ENCODE measurements around the gene STX16. TPM values are rescaled to one million over a fixed set of nuclear protein-coding genes. Genes with fewer than 3 reads are reported as not detected.

Gene STX16
- total and polyA plus RNA-seq, 2 donors (not counting 1 experiment from before 2014, with no cell fraction given) = 110 to 117 TPM

- H3K4me2 ChIP-seq (replicated peaks; ENCODE audit: low read depth, low read length, poor library complexity, severe bottlenecking) = no peak overlapping the region
- H3K27ac ChIP-seq (ENCODE audit: low read length in 2 of 2) = no peak overlapping the region
- H2AFZ ChIP-seq (ENCODE audit: insufficient read depth, low read depth, low read length, poor library complexity, severe bottlenecking) = no peak overlapping the region
- 40% methylated on average over 13 of the region's 22 CpGs for WGBS (ENCODE audit: insufficient coverage)
- no peak overlapping the region for H3K27ac Mint-ChIP-seq
- H4K20me1 ChIP-seq (ENCODE audit: control insufficient read depth, insufficient read depth, low read length, poor library complexity, severe bottlenecking) = no peaks in the 10 kb centered on the region
- no peaks in the 10 kb centered on the region for H3K79me2 ChIP-seq (ENCODE audit: control insufficient read depth, insufficient read depth, low read length)
- no peak overlapping the region for H3K4me3 Mint-ChIP-seq
- H3K9ac ChIP-seq (ENCODE audit: low read length) = no peak overlapping the region
- intact Hi-C loops (cut with micrococcal nuclease) = no loop called here
- CTCF ChIA-PET = no interaction called here
- ATAC-seq (ENCODE audit: low read depth) = no peak
- no peaks in the 10 kb centered on the region for H3K4me1 ChIP-seq (ENCODE audit: control insufficient read depth in 2 of 2, insufficient read depth in 2 of 2, low read length in 2 of 2)
- H3K36me3 ChIP-seq (replicated peaks in 1 of 2; ENCODE audit: control extremely low read depth in 1 of 2, control insufficient read depth in 1 of 2, extremely low read depth in 1 of 2, insufficient read depth in 2 of 2, low read length in 1 of 2) = no peaks in the 10 kb centered on the region
- TF ChIP-seq CTCF (IDR thresholded peaks at IDR 0.05) (no peak), EZH2 (IDR thresholded peaks at IDR 0.05; ENCODE audit: borderline replicate concordance, insufficient read depth, low read depth, low read length, poor library complexity, severe bottlenecking) (no peak)
- H3K4me3 ChIP-seq (ENCODE audit: control extremely low read depth in 1 of 5, extremely low read depth in 1 of 5, insufficient read depth in 1 of 5, low read depth in 2 of 5, low read length in 4 of 5) = no peak overlapping the region
- no peak for DNase-seq
- H3K9me3 Mint-ChIP-seq (ENCODE audit: insufficient read depth) = peaks cover 4% of the 10 kb centered on the region
- POLR2A ChIA-PET = no interaction called here
- H3K27me3 Mint-ChIP-seq = peaks cover 38% of the 10 kb centered on the region
- H3K9me3 ChIP-seq (ENCODE audit: control extremely low read depth in 1 of 3, control insufficient read depth in 2 of 3, insufficient read depth in 1 of 3, low read length in 2 of 3) = peaks cover 0 to 3% (median 0%) of the 10 kb centered on the region in 3 donors
- H3K27me3 ChIP-seq (replicated peaks in 1 of 4; ENCODE audit: control extremely low read depth in 1 of 4, control insufficient read depth in 3 of 4, insufficient read depth in 4 of 4, low read length in 3 of 4) = peaks cover 0 to 4% (median 0%) of the 10 kb centered on the region in 4 experiments
- no peaks in the 10 kb centered on the region for H3K4me1 Mint-ChIP-seq
Observed at GRCh38 chr20:58619077-58619863, 31.8 kb upstream of the STX16 start.

GRCh38 chr20:58619864-58620431 lies 31.1 kb upstream of the STX16 start:
- no peak for ATAC-seq (ENCODE audit: low read depth)
- 76% methylated on average over 10 of the region's 11 CpGs for WGBS (ENCODE audit: insufficient coverage)

More at GRCh38 chr20:58619864-58620431, 31.1 kb upstream of the STX16 start:
- Mint-ChIP-seq H3K4me1 (no peaks in the 10 kb centered on the region), H3K27me3 (peaks cover 42% of the 10 kb centered on the region), H3K27ac (no peak overlapping the region), H3K4me3 (no peak overlapping the region), H3K9me3 (ENCODE audit: insufficient read depth) (peaks cover 4% of the 10 kb centered on the region)
- ChIA-PET POLR2A (no interaction called here), CTCF (no interaction called here)
- H3K27me3 ChIP-seq (replicated peaks in 1 of 4; ENCODE audit: control extremely low read depth in 1 of 4, control insufficient read depth in 3 of 4, insufficient read depth in 4 of 4, low read length in 3 of 4) = peaks cover 0 to 4% (median 0%) of the 10 kb centered on the region in 4 experiments
- intact Hi-C loops (cut with micrococcal nuclease) = no loop called here
- no peak overlapping the region for H3K4me3 ChIP-seq (ENCODE audit: control extremely low read depth in 1 of 5, extremely low read depth in 1 of 5, insufficient read depth in 1 of 5, low read depth in 2 of 5, low read length in 4 of 5)
- no peak overlapping the region for H2AFZ ChIP-seq (ENCODE audit: insufficient read depth, low read depth, low read length, poor library complexity, severe bottlenecking)
- no peaks in the 10 kb centered on the region for H3K36me3 ChIP-seq (replicated peaks in 1 of 2; ENCODE audit: control extremely low read depth in 1 of 2, control insufficient read depth in 1 of 2, extremely low read depth in 1 of 2, insufficient read depth in 2 of 2, low read length in 1 of 2)
- no peaks in the 10 kb centered on the region for H4K20me1 ChIP-seq (ENCODE audit: control insufficient read depth, insufficient read depth, low read length, poor library complexity, severe bottlenecking)
- H3K9ac ChIP-seq (ENCODE audit: low read length) = no peak overlapping the region
- peaks cover 0 to 3% (median 0%) of the 10 kb centered on the region in 3 donors for H3K9me3 ChIP-seq (ENCODE audit: control extremely low read depth in 1 of 3, control insufficient read depth in 2 of 3, insufficient read depth in 1 of 3, low read length in 2 of 3)
- no peaks in the 10 kb centered on the region for H3K4me1 ChIP-seq (ENCODE audit: control insufficient read depth in 2 of 2, insufficient read depth in 2 of 2, low read length in 2 of 2)
- no peaks in the 10 kb centered on the region for H3K79me2 ChIP-seq (ENCODE audit: control insufficient read depth, insufficient read depth, low read length)
- TF ChIP-seq CTCF (IDR thresholded peaks at IDR 0.05) (no peak), EZH2 (IDR thresholded peaks at IDR 0.05; ENCODE audit: borderline replicate concordance, insufficient read depth, low read depth, low read length, poor library complexity, severe bottlenecking) (no peak)
- DNase-seq = no peak
- no peak overlapping the region for H3K27ac ChIP-seq (ENCODE audit: low read length in 2 of 2)
- no peak overlapping the region for H3K4me2 ChIP-seq (replicated peaks; ENCODE audit: low read depth, low read length, poor library complexity, severe bottlenecking)

Data from B cell (primary cell).